PC-9 (cell line): ENCODE data around the gene CD3D. TPM values are rescaled to one million over a fixed set of nuclear protein-coding genes. Genes with fewer than 3 reads are reported as not detected.

Source experiments
- BruUV-seq: library from RNA; stranded (reverse); fragments of 400-500 nt; replicated peaks from 2 replicates; lab custom pipeline; 2021; lab: Mats Ljungman, UMichigan
- CTCF ChIA-PET: fragments of 300-600 bp; sonication (Branson Sonifier 250); formaldehyde crosslinking; loops from one replicate; lab custom pipeline; 2022; ENCODE audit warnings: antibody characterized with exemption; lab: Charles Lee
- POLR2A ChIA-PET: fragments of 300-600 bp; sonication (Branson Sonifier 250); formaldehyde crosslinking; loops from one replicate; lab custom pipeline; 2022; ENCODE audit warnings: antibody characterized with exemption; ENCODE audit not compliant: unreplicated experiment; lab: Charles Lee
- DNase-seq, 2 experiments: peaks; one replicate each; pipeline versions ENCODE4 v3.0.0 to v3.0.0-alpha.2; 2015 to 2022; ENCODE audit warnings: mixed read lengths in 1 of 2
- H2AFZ ChIP-seq: fragments of 200-600 bp; sonication (generic); 2 replicates; pipeline ENCODE4 v1.8.1; 2017; ENCODE audit warnings: antibody characterized with exemption
- H3F3A ChIP-seq: fragments of 200-600 bp; sonication (generic); 2 replicates; pipeline ENCODE4 v1.8.1; 2017; ENCODE audit warnings: antibody characterized with exemption, mild to moderate bottlenecking, low read depth; ENCODE audit not compliant: insufficient read depth
- H3K27ac ChIP-seq: fragments of 200-600 bp; sonication (generic); 2 replicates; pipeline ENCODE4 v1.6.1; 2016; ENCODE audit warnings: mixed run types
- H3K27me3 ChIP-seq: fragments of 200-600 bp; sonication (generic); 2 replicates; pipeline ENCODE4 v1.6.1; 2016; ENCODE audit warnings: low read depth, mixed run types; ENCODE audit not compliant: insufficient read depth
- H3K36me3 ChIP-seq: fragments of 200-600 bp; sonication (generic); 2 replicates; pipeline ENCODE4 v1.6.1; 2016; ENCODE audit warnings: low read depth, mixed run types
- H3K4me1 ChIP-seq: fragments of 200-600 bp; sonication (generic); replicated peaks from 2 replicates; pipeline ENCODE4 v1.6.1; 2016; ENCODE audit warnings: mixed run types; ENCODE audit not compliant: insufficient read depth
- H3K4me2 ChIP-seq: fragments of 200-600 bp; sonication (generic); 2 replicates; pipeline ENCODE4 v1.6.1; 2017; ENCODE audit warnings: mixed run types
- H3K4me3 ChIP-seq: fragments of 200-600 bp; sonication (generic); 2 replicates; pipeline ENCODE4 v1.6.1; 2016; ENCODE audit warnings: mixed run types
- H3K79me2 ChIP-seq: fragments of 200-600 bp; sonication (generic); 2 replicates; pipeline ENCODE4 v1.6.1; 2017; ENCODE audit warnings: low read depth, mixed run types
- H3K9me2 ChIP-seq: fragments of 200-600 bp; sonication (generic); 2 replicates; pipeline ENCODE4 v1.8.1; 2017; ENCODE audit warnings: mild to moderate bottlenecking; ENCODE audit not compliant: insufficient read depth
- H3K9me3 ChIP-seq: fragments of 200-600 bp; sonication (generic); 2 replicates; pipeline ENCODE4 v1.8.1; 2016; ENCODE audit warnings: low read depth; ENCODE audit not compliant: insufficient read depth
- H4K20me1 ChIP-seq: fragments of 200-600 bp; sonication (generic); 2 replicates; pipeline ENCODE4 v1.8.1; 2017; ENCODE audit not compliant: insufficient read depth
- CTCF ChIP-seq: fragments of 200-600 bp; sonication (generic); conservative IDR thresholded peaks from 2 replicates; pipeline ENCODE4 v1.6.1; 2017; ENCODE audit warnings: mixed run types, antibody characterized with exemption, mild to moderate bottlenecking, moderate library complexity
- EZH2 ChIP-seq: fragments of 200-600 bp; sonication (generic); IDR thresholded peaks from 2 replicates; pipeline ENCODE4 v1.8.0; 2017; ENCODE audit warnings: antibody characterized with exemption, low read depth
- intact Hi-C: fragments of 100-400 bp; cut with micrococcal nuclease; formaldehyde crosslinking; loops from one replicate; pipeline ENCODE4 v1.10.0; 2022; ENCODE audit not compliant: unreplicated experiment
- total RNA-seq: library from RNA; stranded (reverse); gene quantifications from 2 replicates; pipeline ENCODE4 v1.2.3, GENCODE V29; 2021

Gene CD3D
- total RNA-seq, 1 experiment from 2014 or later = not detected

GRCh38 chr11:118380571-118380970 lies 38.1 kb upstream of the CD3D start:
- H3K4me1 ChIP-seq = no peaks in the 10 kb centered on the region
- intact Hi-C loops = no loop called here
- H3F3A ChIP-seq = peaks cover 4% of the 10 kb centered on the region; the same call in 1 of the 2 replicates
- no peaks in the 10 kb centered on the region for H3K79me2 ChIP-seq
- BruUV-seq = no TSS peak
- no peak overlapping the region for H2AFZ ChIP-seq
- H3K9me2 ChIP-seq = no peaks in the 10 kb centered on the region
- H3K4me3 ChIP-seq = no peak overlapping the region
- no peak overlapping the region for H3K4me2 ChIP-seq
- peaks cover 62% of the 10 kb centered on the region for H3K36me3 ChIP-seq
- DNase-seq = no peak
- H3K27ac ChIP-seq = no peak overlapping the region
- POLR2A ChIA-PET = no interaction called here
- H4K20me1 ChIP-seq = no peaks in the 10 kb centered on the region; the same call in 1 of the 2 replicates
- no peaks in the 10 kb centered on the region for H3K27me3 ChIP-seq
- CTCF ChIA-PET = no interaction called here
- no peak for TF ChIP-seq EZH2
- no peak for TF ChIP-seq CTCF
- no peaks in the 10 kb centered on the region for H3K9me3 ChIP-seq

- no peak for DNase-seq
- no peaks in the 10 kb centered on the region for H3K27me3 ChIP-seq
- no peaks in the 10 kb centered on the region for H3K79me2 ChIP-seq
- no peak overlapping the region for H3K27ac ChIP-seq
- H2AFZ ChIP-seq = no peak overlapping the region
- H3K4me2 ChIP-seq = no peak overlapping the region
- TF ChIP-seq EZH2 (no peak), CTCF (no peak)
- H3K9me2 ChIP-seq = no peaks in the 10 kb centered on the region
- peaks cover 58% of the 10 kb centered on the region for H3K36me3 ChIP-seq
- H4K20me1 ChIP-seq = no peaks in the 10 kb centered on the region; the same call in 1 of the 2 replicates
- H3K9me3 ChIP-seq = no peaks in the 10 kb centered on the region
- ChIA-PET CTCF (interaction anchor here (0.5 kb wide), 1 partner anchor 90 kb away, joined by 3 read pairs; no protein-coding TSS in a partner anchor), POLR2A (no interaction called here)
- H3F3A ChIP-seq = peaks cover 4% of the 10 kb centered on the region; the same call in 1 of the 2 replicates
- no peaks in the 10 kb centered on the region for H3K4me1 ChIP-seq
- intact Hi-C loops = no loop called here
- H3K4me3 ChIP-seq = no peak overlapping the region
- BruUV-seq = no TSS peak
Observed at GRCh38 chr11:118379497-118379896, 37.0 kb upstream of the CD3D start.

- POLR2A ChIA-PET = interaction anchor here (0.7 kb wide), 1 partner anchor 10 kb away, joined by 7 read pairs; no protein-coding TSS in a partner anchor
Observed at GRCh38 chr11:118375978-118376377, 33.5 kb upstream of the CD3D start.

More at GRCh38 chr11:118375978-118376377, 33.5 kb upstream of the CD3D start:
- H3F3A ChIP-seq = 0 out of 2 replicates have a peak, but pooled peaks cover 1% of the 10 kb centered on the region
- no peak overlapping the region for H2AFZ ChIP-seq
- H3K4me1 ChIP-seq = no peaks in the 10 kb centered on the region
- no peaks in the 10 kb centered on the region for H3K27me3 ChIP-seq
- H3K9me2 ChIP-seq = no peaks in the 10 kb centered on the region
- no peak overlapping the region for H3K4me2 ChIP-seq
- no peak overlapping the region for H3K27ac ChIP-seq
- no peaks in the 10 kb centered on the region for H3K9me3 ChIP-seq
- CTCF ChIA-PET = no interaction called here
- no peaks in the 10 kb centered on the region; the same call in 1 of the 2 replicates for H4K20me1 ChIP-seq
- H3K36me3 ChIP-seq = peaks cover 44% of the 10 kb centered on the region
- intact Hi-C loops = no loop called here
- TF ChIP-seq CTCF (no peak), EZH2 (no peak)
- no peak for DNase-seq
- no TSS peak for BruUV-seq
- no peak overlapping the region for H3K4me3 ChIP-seq
- no peaks in the 10 kb centered on the region for H3K79me2 ChIP-seq
